Upper lobe of left lung (tissue), 4 donors: ENCODE results near the gene KDM5A.

Experiments
- CTCF ChIP-seq, 6 experiments: fragments of 450-650 bp in 4 of 6; fragments of 200-600 bp in 2 of 6; sonication (generic) in 2 of 6; IDR thresholded peaks; one replicate each; pipeline ENCODE4 v1.5.1; 2016 to 2019; ENCODE audit warnings: antibody characterized with exemption in 6 of 6
- EP300 ChIP-seq, 4 donors: sonication (generic); formaldehyde crosslinking; IDR thresholded peaks; one replicate each; pipeline ENCODE4 v1.5.1; 2017; ENCODE audit warnings: antibody characterized with exemption in 4 of 4, control low read depth in 2 of 4
- POLR2AphosphoS5 ChIP-seq, 2 donors: sonication (generic); formaldehyde crosslinking; IDR thresholded peaks; one replicate each; pipeline ENCODE4 v1.5.1; 2017; ENCODE audit warnings: antibody characterized with exemption in 2 of 2

- no peak for TF ChIP-seq EP300 (IDR thresholded peaks at IDR 0.05)
- no peak for TF ChIP-seq CTCF (IDR thresholded peaks at IDR 0.05)
- no peak for TF ChIP-seq POLR2AphosphoS5 (IDR thresholded peaks at IDR 0.05)
These were observed 125.5 kb downstream of the KDM5A start for GRCh38 chr12:263574-263973.
